ENCODE results near the gene CDH1. TPM values are rescaled to one million over a fixed set of nuclear protein-coding genes. Genes with fewer than 3 reads are reported as not detected.

The CDH1 gene
- total RNA-seq, 1 experiment from 2014 or later, result 19.0 TPM

GRCh38 chr16:68851601-68852000 lies 114.5 kb downstream of the CDH1 start:
- no peak for DNase-seq
- Histone ChIP-seq H3K4me3 (ENCODE audit: insufficient read depth, low read depth, low read length) (no peak overlapping the region), H3K27me3 (ENCODE audit: control insufficient read depth, insufficient read depth, low read length) (no peaks in the 10 kb centered on the region), H3K36me3 (replicated peaks; ENCODE audit: control insufficient read depth, insufficient read depth, low read length) (no peaks in the 10 kb centered on the region)

GRCh38 chr16:68857479-68857878 lies 120.4 kb downstream of the CDH1 start:
- H3K36me3 ChIP-seq (replicated peaks; ENCODE audit: control insufficient read depth, insufficient read depth, low read length), result no peaks in the 10 kb centered on the region; the same call in none of the 2 replicates
- no peak overlapping the region for H3K4me3 ChIP-seq (ENCODE audit: insufficient read depth, low read depth, low read length)
- no peak for DNase-seq
- no peaks in the 10 kb centered on the region for H3K27me3 ChIP-seq (ENCODE audit: control insufficient read depth, insufficient read depth, low read length)

GRCh38 chr16:68859828-68860227 lies 122.7 kb downstream of the CDH1 start:
- no peaks in the 10 kb centered on the region; the same call in none of the 2 replicates for H3K36me3 ChIP-seq (replicated peaks; ENCODE audit: control insufficient read depth, insufficient read depth, low read length)
- H3K4me3 ChIP-seq (ENCODE audit: insufficient read depth, low read depth, low read length), result no peak overlapping the region
- no peaks in the 10 kb centered on the region for H3K27me3 ChIP-seq (ENCODE audit: control insufficient read depth, insufficient read depth, low read length)
- no peak for DNase-seq

GRCh38 chr16:68860978-68861892 lies 124.1 kb downstream of the CDH1 start:
- no peaks in the 10 kb centered on the region for H3K27me3 ChIP-seq (ENCODE audit: control insufficient read depth, insufficient read depth, low read length)
- DNase-seq, result no peak
- H3K4me3 ChIP-seq (ENCODE audit: insufficient read depth, low read depth, low read length), result no peak overlapping the region
- no peaks in the 10 kb centered on the region; the same call in none of the 2 replicates for H3K36me3 ChIP-seq (replicated peaks; ENCODE audit: control insufficient read depth, insufficient read depth, low read length)

GRCh38 chr16:68866933-68867332 lies 129.8 kb downstream of the CDH1 start:
- no peak overlapping the region for H3K4me3 ChIP-seq (ENCODE audit: insufficient read depth, low read depth, low read length)
- no peak for DNase-seq
- H3K27me3 ChIP-seq (ENCODE audit: control insufficient read depth, insufficient read depth, low read length), result no peaks in the 10 kb centered on the region
- H3K36me3 ChIP-seq (replicated peaks; ENCODE audit: control insufficient read depth, insufficient read depth, low read length), result no peaks in the 10 kb centered on the region; the same call in 1 of the 2 replicates

- no peaks in the 10 kb centered on the region for H3K36me3 ChIP-seq (replicated peaks; ENCODE audit: control insufficient read depth, insufficient read depth, low read length)
- H3K4me3 ChIP-seq (ENCODE audit: insufficient read depth, low read depth, low read length), result no peak overlapping the region
- no peak for DNase-seq
- no peaks in the 10 kb centered on the region for H3K27me3 ChIP-seq (ENCODE audit: control insufficient read depth, insufficient read depth, low read length)
Measured at GRCh38 chr16:68869492-68870088, 132.5 kb downstream of the CDH1 start.

GRCh38 chr16:68873635-68874471 lies 136.8 kb downstream of the CDH1 start:
- no peaks in the 10 kb centered on the region; the same call in 1 of the 2 replicates for H3K36me3 ChIP-seq (replicated peaks; ENCODE audit: control insufficient read depth, insufficient read depth, low read length)
- DNase-seq, result no peak
- H3K4me3 ChIP-seq (ENCODE audit: insufficient read depth, low read depth, low read length), result no peak overlapping the region
- no peaks in the 10 kb centered on the region for H3K27me3 ChIP-seq (ENCODE audit: control insufficient read depth, insufficient read depth, low read length)

- no peak for DNase-seq
- Histone ChIP-seq H3K27me3 (ENCODE audit: control insufficient read depth, insufficient read depth, low read length) (no peaks in the 10 kb centered on the region), H3K36me3 (replicated peaks; ENCODE audit: control insufficient read depth, insufficient read depth, low read length) (no peaks in the 10 kb centered on the region; the same call in none of the 2 replicates), H3K4me3 (ENCODE audit: insufficient read depth, low read depth, low read length) (no peak overlapping the region)
Measured at GRCh38 chr16:68875871-68876270, 138.8 kb downstream of the CDH1 start.

- Histone ChIP-seq H3K27me3 (ENCODE audit: control insufficient read depth, insufficient read depth, low read length) (no peaks in the 10 kb centered on the region), H3K4me3 (ENCODE audit: insufficient read depth, low read depth, low read length) (no peak overlapping the region), H3K36me3 (replicated peaks; ENCODE audit: control insufficient read depth, insufficient read depth, low read length) (no peaks in the 10 kb centered on the region; the same call in 1 of the 2 replicates)
- no peak for DNase-seq
Measured at GRCh38 chr16:68883685-68884084, 146.6 kb downstream of the CDH1 start.

GRCh38 chr16:68884401-68884800 lies 147.3 kb downstream of the CDH1 start:
- Histone ChIP-seq H3K36me3 (replicated peaks; ENCODE audit: control insufficient read depth, insufficient read depth, low read length) (no peaks in the 10 kb centered on the region; the same call in 1 of the 2 replicates), H3K27me3 (ENCODE audit: control insufficient read depth, insufficient read depth, low read length) (no peaks in the 10 kb centered on the region), H3K4me3 (ENCODE audit: insufficient read depth, low read depth, low read length) (no peak overlapping the region)
- no peak for DNase-seq

Other genes starting within 250 kb of the CDH1 start
- 18.5 and 20.9 TPM in 2 replicates for gene ZFP90, start 198.0 kb upstream of the CDH1 start, total RNA-seq (2014; rRNA removed; shearing (Covaris generic))
- gene CDH3, start 92.0 kb upstream of the CDH1 start, total RNA-seq (2014; rRNA removed; shearing (Covaris generic)), result 90.2 and 115 TPM in 2 replicates
- 13.2 and 16.7 TPM in 2 replicates for gene TANGO6, start 106.2 kb downstream of the CDH1 start, total RNA-seq (2014; rRNA removed; shearing (Covaris generic))